ENCODE results near the gene RPS15.

Gene RPS15

GRCh38 chr19:1471515-1472160 is 33.4 kb downstream of the RPS15 start:
- no peak overlapping the region for H3K4me3 ChIP-seq (ENCODE audit: control insufficient read depth in 1 of 7, extremely low read depth in 1 of 7, insufficient read depth in 4 of 7, low read depth in 2 of 7, low read length in 6 of 7)
- H3K36me3 ChIP-seq (ENCODE audit: control insufficient read depth in 4 of 4, insufficient read depth in 4 of 4, low read length in 3 of 4), result peaks cover 0 to 18% (median 4%) of the 10 kb centered on the region in 4 experiments
- peaks cover 0 to 78% (median 24%) of the 10 kb centered on the region in 5 experiments for H3K27me3 ChIP-seq (replicated peaks in 2 of 5; ENCODE audit: control insufficient read depth in 4 of 5, insufficient read depth in 5 of 5, low read length in 4 of 5)
- no peaks in the 10 kb centered on the region for H3K9me3 ChIP-seq (ENCODE audit: control extremely low read depth in 1 of 5, control insufficient read depth in 4 of 5, insufficient read depth in 2 of 5, low read depth in 1 of 5, low read length in 4 of 5)
- 25% methylated on average over 19 of the region's 24 CpGs for WGBS (ENCODE audit: insufficient coverage)
- no peak overlapping the region for H3K27ac ChIP-seq (ENCODE audit: insufficient read depth in 1 of 2, low read depth in 1 of 2, low read length in 2 of 2, poor library complexity in 1 of 2, severe bottlenecking in 2 of 2)
- ChIA-PET CTCF (interaction anchor here (0.6 to 2.5 kb wide), 11 partner anchors 10 to 789 kb away, joined by 3 to 7 read pairs (median 4); partner anchors contain the start of gene PCSK4), POLR2A (interaction anchor here (0.5 kb wide), 1 partner anchor 25 kb away, joined by 3 read pairs; no protein-coding TSS in a partner anchor)
- DNase-seq, result peak in 1 of 3 donors; percentile 32
- H3K4me1 ChIP-seq (ENCODE audit: control extremely low read depth in 1 of 4, control insufficient read depth in 4 of 4, insufficient read depth in 4 of 4, low read length in 3 of 4), result peaks cover 0 to 53% (median 41%) of the 10 kb centered on the region in 4 experiments

- 67% methylated on average over 29 of the region's 44 CpGs for WGBS (ENCODE audit: insufficient coverage)
- Histone ChIP-seq H3K4me3 (ENCODE audit: control insufficient read depth in 1 of 7, extremely low read depth in 1 of 7, insufficient read depth in 4 of 7, low read depth in 2 of 7, low read length in 6 of 7) (no peak overlapping the region), H3K27me3 (replicated peaks in 2 of 5; ENCODE audit: control insufficient read depth in 4 of 5, insufficient read depth in 5 of 5, low read length in 4 of 5) (peaks cover 0 to 69% (median 20%) of the 10 kb centered on the region in 5 experiments), H3K27ac (ENCODE audit: insufficient read depth in 1 of 2, low read depth in 1 of 2, low read length in 2 of 2, poor library complexity in 1 of 2, severe bottlenecking in 2 of 2) (no peak overlapping the region), H3K9me3 (ENCODE audit: control extremely low read depth in 1 of 5, control insufficient read depth in 4 of 5, insufficient read depth in 2 of 5, low read depth in 1 of 5, low read length in 4 of 5) (no peaks in the 10 kb centered on the region), H3K4me1 (ENCODE audit: control extremely low read depth in 1 of 4, control insufficient read depth in 4 of 4, insufficient read depth in 4 of 4, low read length in 3 of 4) (peaks cover 0 to 46% (median 37%) of the 10 kb centered on the region in 4 experiments), H3K36me3 (ENCODE audit: control insufficient read depth in 4 of 4, insufficient read depth in 4 of 4, low read length in 3 of 4) (peaks cover 0 to 22% (median 4%) of the 10 kb centered on the region in 4 experiments)
- POLR2A ChIA-PET, result interaction anchor here (0.5 kb wide), 1 partner anchor 26 kb away, joined by 3 read pairs; no protein-coding TSS in a partner anchor
- DNase-seq, result no peak
- CTCF ChIA-PET, result interaction anchor here (0.6 to 2.5 kb wide), 9 partner anchors 15 to 788 kb away, joined by 3 to 6 read pairs (median 4); partner anchors contain the start of gene PCSK4
Observed at GRCh38 chr19:1472231-1473084, 34.3 kb downstream of the RPS15 start.

GRCh38 chr19:1473085-1473851 is 35.1 kb downstream of the RPS15 start:
- DNase-seq, result no peak
- Histone ChIP-seq H3K4me3 (ENCODE audit: control insufficient read depth in 1 of 7, extremely low read depth in 1 of 7, insufficient read depth in 4 of 7, low read depth in 2 of 7, low read length in 6 of 7) (no peak overlapping the region), H3K4me1 (ENCODE audit: control extremely low read depth in 1 of 4, control insufficient read depth in 4 of 4, insufficient read depth in 4 of 4, low read length in 3 of 4) (peaks cover 0 to 41% (median 32%) of the 10 kb centered on the region in 4 experiments), H3K27me3 (replicated peaks in 2 of 5; ENCODE audit: control insufficient read depth in 4 of 5, insufficient read depth in 5 of 5, low read length in 4 of 5) (peaks cover 0 to 61% (median 20%) of the 10 kb centered on the region in 5 experiments), H3K27ac (ENCODE audit: insufficient read depth in 1 of 2, low read depth in 1 of 2, low read length in 2 of 2, poor library complexity in 1 of 2, severe bottlenecking in 2 of 2) (no peak overlapping the region), H3K36me3 (ENCODE audit: control insufficient read depth in 4 of 4, insufficient read depth in 4 of 4, low read length in 3 of 4) (peaks cover 0 to 22% (median 4%) of the 10 kb centered on the region in 4 experiments), H3K9me3 (ENCODE audit: control extremely low read depth in 1 of 5, control insufficient read depth in 4 of 5, insufficient read depth in 2 of 5, low read depth in 1 of 5, low read length in 4 of 5) (no peaks in the 10 kb centered on the region)
- ChIA-PET CTCF (interaction anchor here (0.9 to 2.5 kb wide), 2 partner anchors 16 to 37 kb away, joined by 3 to 6 read pairs; no protein-coding TSS in a partner anchor), POLR2A (interaction anchor here (0.6 kb wide), 1 partner anchor 22 kb away, joined by 3 read pairs; no protein-coding TSS in a partner anchor)
- 87% methylated on average over 12 of the region's 20 CpGs for WGBS (ENCODE audit: insufficient coverage)

- POLR2A ChIA-PET, result no interaction called here
- H3K4me3 ChIP-seq (ENCODE audit: control insufficient read depth in 1 of 7, extremely low read depth in 1 of 7, insufficient read depth in 4 of 7, low read depth in 2 of 7, low read length in 6 of 7), result no peak overlapping the region
- no peaks in the 10 kb centered on the region for H3K9me3 ChIP-seq (ENCODE audit: control extremely low read depth in 1 of 5, control insufficient read depth in 4 of 5, insufficient read depth in 2 of 5, low read depth in 1 of 5, low read length in 4 of 5)
- H3K27me3 ChIP-seq (replicated peaks in 2 of 5; ENCODE audit: control insufficient read depth in 4 of 5, insufficient read depth in 5 of 5, low read length in 4 of 5), result peaks cover 0 to 52% (median 19%) of the 10 kb centered on the region in 5 experiments
- no peak for DNase-seq
- H3K4me1 ChIP-seq (ENCODE audit: control extremely low read depth in 1 of 4, control insufficient read depth in 4 of 4, insufficient read depth in 4 of 4, low read length in 3 of 4), result peaks cover 0 to 39% (median 30%) of the 10 kb centered on the region in 4 experiments
- WGBS (ENCODE audit: insufficient coverage), result 97% methylated on average over 25 of the region's 31 CpGs
- peaks cover 0 to 22% (median 4%) of the 10 kb centered on the region in 4 experiments for H3K36me3 ChIP-seq (ENCODE audit: control insufficient read depth in 4 of 4, insufficient read depth in 4 of 4, low read length in 3 of 4)
- CTCF ChIA-PET, result interaction anchor here (2.5 kb wide), 1 partner anchor 17 kb away, joined by 6 read pairs; no protein-coding TSS in a partner anchor
- no peak overlapping the region for H3K27ac ChIP-seq (ENCODE audit: insufficient read depth in 1 of 2, low read depth in 1 of 2, low read length in 2 of 2, poor library complexity in 1 of 2, severe bottlenecking in 2 of 2)
Observed at GRCh38 chr19:1474011-1474764, 36.0 kb downstream of the RPS15 start.

- H3K9me3 ChIP-seq (ENCODE audit: control extremely low read depth in 1 of 5, control insufficient read depth in 4 of 5, insufficient read depth in 2 of 5, low read depth in 1 of 5, low read length in 4 of 5), result no peaks in the 10 kb centered on the region
- peaks cover 0 to 45% (median 17%) of the 10 kb centered on the region in 5 experiments for H3K27me3 ChIP-seq (replicated peaks in 2 of 5; ENCODE audit: control insufficient read depth in 4 of 5, insufficient read depth in 5 of 5, low read length in 4 of 5)
- peaks cover 0 to 22% (median 4%) of the 10 kb centered on the region in 4 experiments for H3K36me3 ChIP-seq (ENCODE audit: control insufficient read depth in 4 of 4, insufficient read depth in 4 of 4, low read length in 3 of 4)
- 97% methylated on average over 21 of the region's 26 CpGs for WGBS (ENCODE audit: insufficient coverage)
- peaks cover 0 to 36% (median 29%) of the 10 kb centered on the region in 4 experiments for H3K4me1 ChIP-seq (ENCODE audit: control extremely low read depth in 1 of 4, control insufficient read depth in 4 of 4, insufficient read depth in 4 of 4, low read length in 3 of 4)
- no peak overlapping the region for H3K27ac ChIP-seq (ENCODE audit: insufficient read depth in 1 of 2, low read depth in 1 of 2, low read length in 2 of 2, poor library complexity in 1 of 2, severe bottlenecking in 2 of 2)
- no peak overlapping the region for H3K4me3 ChIP-seq (ENCODE audit: control insufficient read depth in 1 of 7, extremely low read depth in 1 of 7, insufficient read depth in 4 of 7, low read depth in 2 of 7, low read length in 6 of 7)
- POLR2A ChIA-PET, result no interaction called here
- DNase-seq, result no peak
- CTCF ChIA-PET, result interaction anchor here (0.5 to 1.2 kb wide), 2 partner anchors 12 to 351 kb away, joined by 3 read pairs; no protein-coding TSS in a partner anchor
Observed at GRCh38 chr19:1474765-1475351, 36.7 kb downstream of the RPS15 start.
